ENCODE results near the gene TMEM150A. TPM values are rescaled to one million over a fixed set of nuclear protein-coding genes. Genes with fewer than 3 reads are reported as not detected.

The TMEM150A gene
- polyA plus RNA-seq, 1 donor from 2014 or later = 8.4 TPM

DNA sequence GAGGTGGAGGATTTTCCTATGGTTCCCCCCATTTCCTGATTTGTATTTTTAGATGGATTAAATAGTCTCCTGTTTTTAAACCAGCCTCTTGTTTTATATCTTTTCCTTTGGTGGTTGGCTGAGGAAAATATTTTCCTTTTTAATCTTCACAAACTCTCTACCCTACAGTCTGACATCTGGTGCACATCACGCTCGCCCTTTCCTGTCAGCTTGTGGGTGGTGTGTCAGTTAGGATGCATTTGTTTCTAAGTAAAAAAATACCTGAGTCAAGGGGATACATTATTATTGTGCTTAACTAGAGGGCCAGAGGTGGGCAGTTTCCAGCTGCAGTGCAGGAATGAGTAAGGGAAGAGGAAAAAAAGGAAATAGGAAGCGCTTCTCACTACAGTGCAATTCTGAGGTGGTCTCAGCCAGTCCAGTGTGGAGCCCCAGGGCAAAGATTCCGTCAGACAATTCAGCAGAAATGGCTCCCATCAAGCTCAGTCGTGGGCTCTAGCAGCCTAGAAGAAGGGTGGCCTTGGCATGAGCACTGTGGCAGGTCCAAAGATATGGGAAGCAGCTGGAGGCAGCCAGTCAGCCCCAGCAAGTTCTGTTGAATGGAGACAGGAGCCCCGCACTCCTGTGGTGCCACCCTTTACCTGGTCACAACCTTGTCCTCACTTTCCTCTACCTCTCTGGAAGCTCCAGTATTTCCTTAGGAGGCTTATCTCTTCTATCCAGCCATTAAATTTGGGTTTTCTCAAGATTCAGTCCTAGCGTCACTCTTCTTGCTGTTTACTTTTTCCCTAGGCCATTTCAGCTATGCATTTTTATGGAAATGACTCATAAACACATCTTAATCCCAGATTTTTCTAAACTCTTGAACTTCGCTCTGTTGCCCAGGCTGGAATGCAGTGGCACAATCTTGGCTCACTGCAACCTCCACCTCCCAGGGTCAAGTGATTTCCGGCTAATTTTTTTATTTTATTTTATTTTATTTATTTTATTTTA is 47.0 kb upstream of the TMEM150A start:
- no peaks in the 10 kb centered on the region for H3K9me3 ChIP-seq (ENCODE audit: low read length)
- H3K4me3 ChIP-seq (ENCODE audit: low read length) = no peak overlapping the region
- TF ChIP-seq POLR2AphosphoS5 (IDR thresholded peaks at IDR 0.05) (no peak), SMC3 (conservative IDR thresholded peaks at IDR 0.05; ENCODE audit: poor library complexity) (no peak), EP300 (conservative IDR thresholded peaks at IDR 0.05; ENCODE audit: poor library complexity, severe bottlenecking) (no peak), TAF1 (IDR thresholded peaks at IDR 0.05; ENCODE audit: low read depth) (no peak), MXI1 (conservative IDR thresholded peaks at IDR 0.05; ENCODE audit: poor library complexity, severe bottlenecking) (no peak), RAD21 (conservative IDR thresholded peaks at IDR 0.05) (no peak), EZH2 (IDR thresholded peaks at IDR 0.05; ENCODE audit: borderline replicate concordance, insufficient read depth, low read length, poor library complexity, severe bottlenecking) (no peak)
- TF ChIP-seq, protein P1, sequence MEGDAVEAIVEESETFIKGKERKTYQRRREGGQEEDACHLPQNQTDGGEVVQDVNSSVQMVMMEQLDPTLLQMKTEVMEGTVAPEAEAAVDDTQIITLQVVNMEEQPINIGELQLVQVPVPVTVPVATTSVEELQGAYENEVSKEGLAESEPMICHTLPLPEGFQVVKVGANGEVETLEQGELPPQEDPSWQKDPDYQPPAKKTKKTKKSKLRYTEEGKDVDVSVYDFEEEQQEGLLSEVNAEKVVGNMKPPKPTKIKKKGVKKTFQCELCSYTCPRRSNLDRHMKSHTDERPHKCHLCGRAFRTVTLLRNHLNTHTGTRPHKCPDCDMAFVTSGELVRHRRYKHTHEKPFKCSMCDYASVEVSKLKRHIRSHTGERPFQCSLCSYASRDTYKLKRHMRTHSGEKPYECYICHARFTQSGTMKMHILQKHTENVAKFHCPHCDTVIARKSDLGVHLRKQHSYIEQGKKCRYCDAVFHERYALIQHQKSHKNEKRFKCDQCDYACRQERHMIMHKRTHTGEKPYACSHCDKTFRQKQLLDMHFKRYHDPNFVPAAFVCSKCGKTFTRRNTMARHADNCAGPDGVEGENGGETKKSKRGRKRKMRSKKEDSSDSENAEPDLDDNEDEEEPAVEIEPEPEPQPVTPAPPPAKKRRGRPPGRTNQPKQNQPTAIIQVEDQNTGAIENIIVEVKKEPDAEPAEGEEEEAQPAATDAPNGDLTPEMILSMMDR (IDR thresholded peaks at IDR 0.05; ENCODE audit: poor library complexity, severe bottlenecking) = no peak
- TF ChIP-seq, protein P2, sequence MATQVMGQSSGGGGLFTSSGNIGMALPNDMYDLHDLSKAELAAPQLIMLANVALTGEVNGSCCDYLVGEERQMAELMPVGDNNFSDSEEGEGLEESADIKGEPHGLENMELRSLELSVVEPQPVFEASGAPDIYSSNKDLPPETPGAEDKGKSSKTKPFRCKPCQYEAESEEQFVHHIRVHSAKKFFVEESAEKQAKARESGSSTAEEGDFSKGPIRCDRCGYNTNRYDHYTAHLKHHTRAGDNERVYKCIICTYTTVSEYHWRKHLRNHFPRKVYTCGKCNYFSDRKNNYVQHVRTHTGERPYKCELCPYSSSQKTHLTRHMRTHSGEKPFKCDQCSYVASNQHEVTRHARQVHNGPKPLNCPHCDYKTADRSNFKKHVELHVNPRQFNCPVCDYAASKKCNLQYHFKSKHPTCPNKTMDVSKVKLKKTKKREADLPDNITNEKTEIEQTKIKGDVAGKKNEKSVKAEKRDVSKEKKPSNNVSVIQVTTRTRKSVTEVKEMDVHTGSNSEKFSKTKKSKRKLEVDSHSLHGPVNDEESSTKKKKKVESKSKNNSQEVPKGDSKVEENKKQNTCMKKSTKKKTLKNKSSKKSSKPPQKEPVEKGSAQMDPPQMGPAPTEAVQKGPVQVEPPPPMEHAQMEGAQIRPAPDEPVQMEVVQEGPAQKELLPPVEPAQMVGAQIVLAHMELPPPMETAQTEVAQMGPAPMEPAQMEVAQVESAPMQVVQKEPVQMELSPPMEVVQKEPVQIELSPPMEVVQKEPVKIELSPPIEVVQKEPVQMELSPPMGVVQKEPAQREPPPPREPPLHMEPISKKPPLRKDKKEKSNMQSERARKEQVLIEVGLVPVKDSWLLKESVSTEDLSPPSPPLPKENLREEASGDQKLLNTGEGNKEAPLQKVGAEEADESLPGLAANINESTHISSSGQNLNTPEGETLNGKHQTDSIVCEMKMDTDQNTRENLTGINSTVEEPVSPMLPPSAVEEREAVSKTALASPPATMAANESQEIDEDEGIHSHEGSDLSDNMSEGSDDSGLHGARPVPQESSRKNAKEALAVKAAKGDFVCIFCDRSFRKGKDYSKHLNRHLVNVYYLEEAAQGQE (IDR thresholded peaks at IDR 0.05; ENCODE audit: borderline replicate concordance) = no peak
- H3K79me2 ChIP-seq (replicated peaks; ENCODE audit: insufficient read depth, low read length) = no peaks in the 10 kb centered on the region
- H3K4me2 ChIP-seq (ENCODE audit: low read length) = no peak overlapping the region
- H3K27ac ChIP-seq (ENCODE audit: low read length) = no peak overlapping the region
- no peak overlapping the region for H2AFZ ChIP-seq (ENCODE audit: low read depth, low read length)
- H3F3A ChIP-seq (ENCODE audit: insufficient read depth, low read length, poor library complexity, severe bottlenecking) = no peaks in the 10 kb centered on the region
- H3K9ac ChIP-seq (ENCODE audit: low read length) = no peak overlapping the region
- peaks cover 11% of the 10 kb centered on the region for H3K36me3 ChIP-seq (ENCODE audit: insufficient read depth, low read length)
- H4K20me1 ChIP-seq (ENCODE audit: insufficient read depth) = no peaks in the 10 kb centered on the region
- no peaks in the 10 kb centered on the region for H3K27me3 ChIP-seq (ENCODE audit: insufficient read depth, low read depth, low read length)
- H3K9me2 ChIP-seq (ENCODE audit: insufficient read depth, low read length) = no peaks in the 10 kb centered on the region

DNA sequence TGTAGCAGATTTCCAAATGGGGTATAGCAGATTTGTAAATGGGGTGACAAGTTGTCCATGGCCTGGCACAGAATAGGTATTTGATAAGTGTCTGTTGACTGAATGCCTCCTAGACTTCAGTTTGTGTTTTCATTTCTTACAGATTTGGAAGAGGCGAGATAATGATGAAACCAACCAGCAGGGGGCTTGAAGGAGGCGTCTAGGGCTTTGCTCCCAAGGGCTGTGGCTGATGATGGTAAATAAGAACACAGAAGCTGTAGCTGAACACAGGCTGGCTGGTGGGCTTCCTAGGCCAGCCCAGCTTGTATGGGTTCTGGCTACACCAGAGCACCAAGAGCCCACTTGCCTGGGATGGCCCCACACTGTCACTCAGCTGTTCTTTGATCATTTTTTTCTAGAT is 46.1 kb upstream of the TMEM150A start:
- Histone ChIP-seq H2AFZ (ENCODE audit: low read depth, low read length) (no peak overlapping the region), H3K4me3 (ENCODE audit: low read length) (no peak overlapping the region), H3K9me3 (ENCODE audit: low read length) (no peaks in the 10 kb centered on the region), H3F3A (ENCODE audit: insufficient read depth, low read length, poor library complexity, severe bottlenecking) (no peaks in the 10 kb centered on the region), H3K9ac (ENCODE audit: low read length) (no peak overlapping the region), H3K27ac (ENCODE audit: low read length) (no peak overlapping the region), H3K4me2 (ENCODE audit: low read length) (no peak overlapping the region), H4K20me1 (ENCODE audit: insufficient read depth) (no peaks in the 10 kb centered on the region), H3K79me2 (replicated peaks; ENCODE audit: insufficient read depth, low read length) (no peaks in the 10 kb centered on the region), H3K9me2 (ENCODE audit: insufficient read depth, low read length) (no peaks in the 10 kb centered on the region), H3K36me3 (ENCODE audit: insufficient read depth, low read length) (peaks cover 11% of the 10 kb centered on the region), H3K27me3 (ENCODE audit: insufficient read depth, low read depth, low read length) (no peaks in the 10 kb centered on the region)
- no peak for TF ChIP-seq MXI1 (conservative IDR thresholded peaks at IDR 0.05; ENCODE audit: poor library complexity, severe bottlenecking)
- no peak for TF ChIP-seq EP300 (conservative IDR thresholded peaks at IDR 0.05; ENCODE audit: poor library complexity, severe bottlenecking)
- TF ChIP-seq, protein P1 (IDR thresholded peaks at IDR 0.05; ENCODE audit: poor library complexity, severe bottlenecking) = no peak
- TF ChIP-seq TAF1 (IDR thresholded peaks at IDR 0.05; ENCODE audit: low read depth) = no peak
- no peak for TF ChIP-seq RAD21 (conservative IDR thresholded peaks at IDR 0.05)
- TF ChIP-seq SMC3 (conservative IDR thresholded peaks at IDR 0.05; ENCODE audit: poor library complexity) = no peak
- no peak for TF ChIP-seq EZH2 (IDR thresholded peaks at IDR 0.05; ENCODE audit: borderline replicate concordance, insufficient read depth, low read length, poor library complexity, severe bottlenecking)
- TF ChIP-seq POLR2AphosphoS5 (IDR thresholded peaks at IDR 0.05) = no peak
- TF ChIP-seq, protein P2 (IDR thresholded peaks at IDR 0.05; ENCODE audit: borderline replicate concordance) = no peak
